Type B pancreatic cell (in vitro differentiated cells): ENCODE measurements around the gene TLK1. TPM values are rescaled to one million over a fixed set of nuclear protein-coding genes. Genes with fewer than 3 reads are reported as not detected.

Source experiments
- DNase-seq: peaks from one replicate; pipeline ENCODE4 v3.0.0; 2021; ENCODE audit warnings: mixed read lengths; ENCODE audit not compliant: unreplicated experiment; ENCODE audit errors: extremely low spot score
- H3K27ac Mint-ChIP-seq: 2 replicates; pipeline ENCODE4 v1.8.0; 2021; ENCODE audit warnings: mild to moderate bottlenecking, mixed read lengths
- H3K27me3 Mint-ChIP-seq: 2 replicates; pipeline ENCODE4 v1.8.0; 2021; ENCODE audit warnings: mixed read lengths
- H3K36me3 Mint-ChIP-seq: 2 replicates; pipeline ENCODE4 v1.8.0; 2021; ENCODE audit warnings: mixed read lengths
- H3K4me1 Mint-ChIP-seq: one replicate; pipeline ENCODE4 v1.8.0; 2021; ENCODE audit warnings: mixed read lengths; ENCODE audit not compliant: unreplicated experiment
- H3K4me3 Mint-ChIP-seq: 2 replicates; pipeline ENCODE4 v1.8.0; 2021; ENCODE audit warnings: mild to moderate bottlenecking, mixed read lengths
- H3K9me3 Mint-ChIP-seq: 2 replicates; pipeline ENCODE4 v1.8.0; 2021; ENCODE audit warnings: mixed read lengths
- total RNA-seq: library from RNA; stranded (reverse); gene quantifications from 2 replicates; pipeline ENCODE4 v1.2.1, GENCODE V29; 2021; ENCODE audit warnings: low replicate concordance
- TF ChIP-seq, protein P1 (sequence below): fragments of 200-600 bp; sonication (generic); conservative IDR thresholded peaks from 2 replicates; pipeline ENCODE4 v1.5.0; 2021; ENCODE audit warnings: antibody characterized with exemption, mild to moderate bottlenecking

TLK1 gene
- total RNA-seq, 1 donor from 2014 or later = 54.2 TPM

DNA sequence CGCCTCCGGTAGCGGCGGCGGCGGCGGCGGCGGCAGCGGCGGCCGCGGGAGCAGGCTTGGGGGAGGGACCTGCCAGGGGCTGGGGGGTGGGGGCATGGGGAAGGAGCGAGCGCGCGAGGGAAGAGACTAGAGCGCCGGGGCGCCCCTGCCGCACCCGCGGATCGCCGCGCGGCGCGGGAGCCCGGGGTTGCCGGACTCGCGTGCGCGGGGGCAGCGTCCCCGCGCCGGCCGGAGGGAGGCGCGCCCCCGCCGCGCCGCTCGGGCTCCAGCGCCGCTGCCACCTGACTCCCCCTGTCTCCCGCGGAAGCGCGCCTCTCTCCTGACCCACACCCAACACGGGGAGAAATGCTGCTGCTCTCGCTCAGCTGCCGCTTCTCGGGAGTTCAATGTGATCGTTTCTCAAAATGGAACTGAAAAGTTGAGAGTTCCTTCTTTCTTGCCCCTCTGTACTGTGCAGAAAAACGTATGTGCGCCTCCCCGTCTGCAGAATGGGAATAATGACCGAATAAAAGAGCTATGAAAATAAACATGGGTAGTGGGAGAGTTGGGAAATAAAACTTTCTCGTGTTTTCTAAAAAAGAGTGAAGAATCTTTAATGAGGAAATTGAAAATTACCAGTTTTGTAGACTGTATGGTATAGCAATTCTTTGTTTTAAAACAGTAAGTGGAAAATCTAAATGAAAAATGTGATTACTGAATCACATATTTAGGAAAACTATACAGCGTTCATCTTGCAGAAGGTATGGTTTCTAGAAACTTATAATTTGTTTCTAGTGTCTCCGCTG is 455 bp upstream of the TLK1 start:
- Mint-ChIP-seq H3K27ac (peak overlapping the region; percentile 92), H3K27me3 (no peaks in the 10 kb centered on the region), H3K4me1 (peaks cover 26% of the 10 kb centered on the region), H3K4me3 (peak overlapping the region; percentile 93), H3K9me3 (no peaks in the 10 kb centered on the region), H3K36me3 (no peaks in the 10 kb centered on the region)
- DNase-seq = peak; percentile 81
- TF ChIP-seq, protein P1, sequence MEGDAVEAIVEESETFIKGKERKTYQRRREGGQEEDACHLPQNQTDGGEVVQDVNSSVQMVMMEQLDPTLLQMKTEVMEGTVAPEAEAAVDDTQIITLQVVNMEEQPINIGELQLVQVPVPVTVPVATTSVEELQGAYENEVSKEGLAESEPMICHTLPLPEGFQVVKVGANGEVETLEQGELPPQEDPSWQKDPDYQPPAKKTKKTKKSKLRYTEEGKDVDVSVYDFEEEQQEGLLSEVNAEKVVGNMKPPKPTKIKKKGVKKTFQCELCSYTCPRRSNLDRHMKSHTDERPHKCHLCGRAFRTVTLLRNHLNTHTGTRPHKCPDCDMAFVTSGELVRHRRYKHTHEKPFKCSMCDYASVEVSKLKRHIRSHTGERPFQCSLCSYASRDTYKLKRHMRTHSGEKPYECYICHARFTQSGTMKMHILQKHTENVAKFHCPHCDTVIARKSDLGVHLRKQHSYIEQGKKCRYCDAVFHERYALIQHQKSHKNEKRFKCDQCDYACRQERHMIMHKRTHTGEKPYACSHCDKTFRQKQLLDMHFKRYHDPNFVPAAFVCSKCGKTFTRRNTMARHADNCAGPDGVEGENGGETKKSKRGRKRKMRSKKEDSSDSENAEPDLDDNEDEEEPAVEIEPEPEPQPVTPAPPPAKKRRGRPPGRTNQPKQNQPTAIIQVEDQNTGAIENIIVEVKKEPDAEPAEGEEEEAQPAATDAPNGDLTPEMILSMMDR = peak; percentile 18

DNA sequence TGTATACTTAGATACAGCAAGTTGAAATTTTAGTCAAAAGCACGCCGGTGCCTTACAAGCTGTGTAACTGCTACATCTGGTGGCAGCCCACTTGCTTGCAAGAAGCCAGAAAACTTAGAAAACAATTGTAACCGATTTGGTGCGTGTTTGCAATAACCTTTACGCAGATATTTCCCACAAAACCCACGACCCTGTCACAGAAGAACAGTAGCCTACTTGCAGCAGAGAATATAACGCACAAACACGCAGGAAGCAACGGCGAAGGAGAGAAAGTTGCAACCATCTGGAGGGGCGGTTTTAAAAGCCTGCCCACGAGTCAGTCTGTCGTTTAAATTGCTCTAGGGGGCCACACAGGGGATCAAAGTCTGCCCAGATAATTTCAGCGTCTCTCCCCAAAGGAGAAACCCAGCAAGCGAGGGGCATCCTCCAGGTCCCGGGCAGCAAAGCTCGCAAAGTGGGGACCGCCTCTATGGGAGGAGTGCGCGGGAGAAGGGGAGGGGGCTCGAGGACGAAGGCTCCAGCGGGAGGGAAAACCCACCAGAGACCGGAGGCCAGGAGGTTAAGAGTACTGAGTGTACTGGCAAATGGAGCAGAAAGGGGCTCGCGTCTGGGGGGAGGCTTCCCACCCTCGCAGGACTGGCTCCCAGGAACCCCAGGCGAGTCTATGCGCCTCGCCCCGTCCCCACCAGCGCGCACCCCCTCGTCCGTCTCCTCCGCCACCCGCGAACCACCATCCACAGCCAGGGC is 1.1 kb downstream of the TLK1 start:
- Mint-ChIP-seq H3K27ac (peak overlapping the region; percentile 95), H3K9me3 (no peaks in the 10 kb centered on the region), H3K36me3 (no peaks in the 10 kb centered on the region), H3K27me3 (no peaks in the 10 kb centered on the region), H3K4me3 (peak overlapping the region; percentile 100), H3K4me1 (peaks cover 28% of the 10 kb centered on the region)
- DNase-seq = peak; percentile 75
- TF ChIP-seq, protein P1 = peak; percentile 58

DNA sequence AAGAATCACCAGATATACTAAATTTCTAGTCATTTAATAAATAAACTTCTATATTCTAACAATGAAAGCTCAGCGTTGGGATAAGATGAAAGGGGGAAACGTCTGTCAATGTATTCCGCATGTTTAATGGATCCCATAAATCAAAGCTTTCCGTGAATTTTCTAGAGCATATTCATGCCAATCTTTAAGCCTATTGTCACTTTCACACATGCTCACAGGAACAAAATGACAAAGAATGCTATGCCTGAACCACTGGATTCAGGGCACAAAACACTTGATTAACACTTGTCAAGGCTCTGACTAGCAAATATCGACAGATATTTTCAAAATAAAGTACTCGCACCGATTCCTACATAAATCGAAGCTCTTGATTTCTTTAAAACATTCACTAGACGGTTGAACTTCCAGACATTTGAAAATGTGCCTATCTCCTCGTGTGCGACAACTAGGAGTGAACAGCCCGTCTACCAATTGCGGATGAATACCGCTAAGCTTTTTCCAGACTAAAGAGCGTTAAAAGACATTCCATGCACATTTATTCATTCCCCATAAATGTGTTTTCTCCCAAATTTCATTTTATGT is 1.8 kb downstream of the TLK1 start:
- no peaks in the 10 kb centered on the region for H3K27me3 Mint-ChIP-seq
- H3K36me3 Mint-ChIP-seq = no peaks in the 10 kb centered on the region
- DNase-seq = no peak
- TF ChIP-seq, protein P1 = no peak
- H3K4me3 Mint-ChIP-seq = peak overlapping the region; percentile 100
- no peaks in the 10 kb centered on the region for H3K9me3 Mint-ChIP-seq
- peaks cover 35% of the 10 kb centered on the region for H3K4me1 Mint-ChIP-seq
- peak overlapping the region; percentile 95 for H3K27ac Mint-ChIP-seq

DNA sequence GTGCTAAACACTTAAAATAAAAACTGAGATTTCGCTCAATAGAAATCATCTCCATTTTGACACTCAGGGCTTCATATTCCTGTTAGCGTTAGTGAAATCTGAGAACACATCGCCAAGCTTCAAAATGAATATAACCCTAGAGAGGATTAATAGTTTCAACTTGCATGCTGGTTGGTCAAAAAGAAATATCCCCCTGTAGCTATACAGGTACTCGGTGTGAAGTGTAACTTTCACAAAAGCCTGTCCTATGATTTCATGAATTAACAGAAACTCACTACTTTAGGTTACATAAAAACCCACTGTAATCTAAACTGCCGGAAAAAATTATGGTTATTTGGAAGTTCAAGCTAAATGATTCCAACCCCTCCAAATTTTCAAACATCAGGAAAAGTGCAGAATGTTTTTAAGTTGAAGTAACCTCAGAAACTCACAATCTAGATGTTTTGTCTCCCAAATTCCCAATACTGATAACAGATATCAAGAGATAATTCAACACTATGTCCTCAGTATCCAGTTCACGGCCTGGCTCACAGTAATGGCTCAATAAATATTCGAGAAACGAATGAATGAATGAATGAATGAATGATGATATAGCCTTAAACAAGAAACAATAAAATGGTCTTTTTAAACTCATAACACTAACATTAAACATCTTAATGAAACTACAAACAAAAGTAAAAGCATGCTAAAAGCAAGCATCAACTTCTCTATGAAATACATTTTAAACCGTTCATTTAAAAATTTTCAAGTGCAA is 2.5 kb downstream of the TLK1 start:
- H3K4me3 Mint-ChIP-seq = peak overlapping the region; percentile 100

DNA sequence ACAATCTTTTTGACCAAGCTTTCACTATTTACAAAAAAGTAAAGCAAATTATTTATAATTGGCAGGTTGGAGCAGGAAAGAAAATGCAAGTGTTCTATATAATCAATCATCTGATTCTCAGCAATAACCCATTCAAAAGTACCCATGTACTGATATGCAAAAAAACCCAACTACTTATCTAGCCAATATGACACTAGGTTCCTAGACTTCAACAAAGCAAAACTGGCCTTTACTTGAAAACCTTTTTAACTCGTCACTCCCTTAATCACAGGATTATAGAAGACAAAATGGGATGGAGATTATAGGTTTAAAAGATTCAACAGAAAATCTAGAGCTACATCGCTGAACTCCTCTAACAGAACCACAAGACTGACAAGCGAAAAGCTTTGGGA is 3.6 kb downstream of the TLK1 start:
- Mint-ChIP-seq H3K4me1 (peaks cover 30% of the 10 kb centered on the region), H3K4me3 (peak overlapping the region; percentile 35), H3K9me3 (no peaks in the 10 kb centered on the region), H3K27me3 (no peaks in the 10 kb centered on the region), H3K27ac (no peak overlapping the region), H3K36me3 (no peaks in the 10 kb centered on the region)
- no peak for DNase-seq
- TF ChIP-seq, protein P1 = no peak

More for the DNA sequence above, 2.5 kb downstream of the TLK1 start:
- Mint-ChIP-seq H3K27ac (peak overlapping the region; percentile 95), H3K36me3 (no peaks in the 10 kb centered on the region), H3K27me3 (no peaks in the 10 kb centered on the region), H3K4me1 (peaks cover 33% of the 10 kb centered on the region), H3K9me3 (no peaks in the 10 kb centered on the region)
- DNase-seq = no peak
- TF ChIP-seq, protein P1 = no peak
